GM21423 (cell line): Measurements from ENCODE around the gene TNNT3.

ENCODE experiments used
- ATAC-seq: cut with Tn5 transposase; IDR thresholded peaks from one replicate; pipeline ENCODE4 v1.9.1; 2021; ENCODE audit warnings: mild to moderate bottlenecking, moderate library complexity; ENCODE audit not compliant: unreplicated experiment

The TNNT3 gene

GRCh38 chr11:1982873-1983600, 63.5 kb downstream of the TNNT3 start:
- no peak for ATAC-seq

GRCh38 chr11:1983601-1983961, 64.1 kb downstream of the TNNT3 start:
- ATAC-seq = no peak

GRCh38 chr11:1987024-1987423, 67.5 kb downstream of the TNNT3 start:
- no peak for ATAC-seq

- ATAC-seq = no peak
Measured at GRCh38 chr11:1988174-1988573, 68.7 kb downstream of the TNNT3 start.
